ENCODE measurements around the gene SLC15A2. TPM values are rescaled to one million over a fixed set of nuclear protein-coding genes. Genes with fewer than 3 reads are reported as not detected.

Gene SLC15A2
- total and polyA plus RNA-seq, 10 of the 15 experiments (the other 5 are each of a cell fraction or from before 2014, with no cell fraction given): 0.64 to 7.2 (median 2.4) TPM

DNA sequence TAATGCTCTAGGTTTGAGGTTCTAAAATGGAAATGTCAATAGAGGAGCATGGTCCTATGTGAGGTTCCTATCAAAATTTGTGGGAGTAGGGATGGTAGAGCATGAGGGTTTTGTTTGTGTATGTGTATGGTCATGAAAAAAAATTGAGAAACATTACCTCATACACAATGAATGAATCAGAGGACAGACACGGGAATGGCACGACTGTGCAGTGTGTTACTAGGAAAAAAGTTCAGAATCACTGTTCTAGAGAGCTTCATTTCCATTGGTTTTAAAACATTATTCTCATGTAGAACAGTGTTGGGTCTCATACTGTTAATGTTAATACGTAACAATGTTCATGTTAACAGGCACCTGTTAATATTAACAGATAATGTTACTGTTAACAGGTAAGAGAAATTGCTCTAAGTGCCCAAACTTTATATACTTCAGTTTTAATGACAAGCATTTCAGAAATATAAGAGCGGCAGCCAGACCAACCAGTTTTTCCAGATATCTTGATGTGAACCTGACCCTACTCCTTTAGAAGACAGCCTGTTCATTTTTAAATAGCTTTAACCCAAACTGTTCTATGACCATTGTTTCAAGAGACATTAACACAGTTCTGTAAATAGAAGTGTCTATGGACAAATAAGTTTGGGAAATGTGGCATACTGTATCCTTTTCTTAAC is 48.0 kb downstream of the SLC15A2 start:
- intact Hi-C loops (cut with micrococcal nuclease; ENCODE audit: unreplicated experiment) (no loop called here), in situ Hi-C loops (cut with MboI) (no loop called here)
- DNase-seq (ENCODE audit: low read depth, low spot score) (no peak), FAIRE-seq (no peak), ATAC-seq (no peak)
- no peaks in the 10 kb centered on the region for H3K27me3 ChIP-seq (replicated peaks in 1 of 2; ENCODE audit: control insufficient read depth in 2 of 2, insufficient read depth in 2 of 2, low read length in 1 of 2)
- H3K9me3 ChIP-seq (replicated peaks; ENCODE audit: control insufficient read depth, insufficient read depth, low read length): no peaks in the 10 kb centered on the region
- H3K4me3 ChIP-seq: no peak overlapping the region
- WGBS (ENCODE audit: insufficient coverage, insufficient replicate concordance, low lambda C conversion rate, missing lambda C conversion rate): 97% methylated on average over 4 of the region's 4 CpGs
- H3K27ac ChIP-seq (ENCODE audit: control insufficient read depth, insufficient read depth): no peak overlapping the region
- no peak for TF ChIP-seq ZNF384 (IDR thresholded peaks at IDR 0.05; ENCODE audit: borderline replicate concordance, low read depth, low read length)
- no peak for TF ChIP-seq SUZ12 (IDR thresholded peaks at IDR 0.05; ENCODE audit: unreplicated experiment)
- no peak overlapping the region for H2AFZ ChIP-seq (ENCODE audit: control insufficient read depth, low read depth, low read length)
- BruUV-seq (replicated peaks): no TSS peak
- POLR2A ChIA-PET: no interaction called here
- CTCF ChIA-PET: interaction anchor here (0.8 kb wide), 1 partner anchor 10 kb away, joined by 3 read pairs; no protein-coding TSS in a partner anchor
- no peaks in the 10 kb centered on the region for H3K79me2 ChIP-seq (ENCODE audit: control insufficient read depth, insufficient read depth, low read length)
- H3K4me1 ChIP-seq (ENCODE audit: control insufficient read depth, insufficient read depth, low read length): no peaks in the 10 kb centered on the region
- SMC1A ChIA-PET (ENCODE audit: uncharacterized antibody, unreplicated experiment): no interaction called here
- no peak overlapping the region for H3K4me2 ChIP-seq (ENCODE audit: control insufficient read depth, insufficient read depth)
- RAD21 ChIA-PET (ENCODE audit: unreplicated experiment): no interaction called here
- peaks cover 3 to 8% of the 10 kb centered on the region in 2 experiments; a peak in 3 of 4 replicates for H3K36me3 ChIP-seq (ENCODE audit: control insufficient read depth in 2 of 2, insufficient read depth in 2 of 2, low read length in 1 of 2)
- H3K9ac ChIP-seq (ENCODE audit: control insufficient read depth, insufficient read depth, low read length): no peak overlapping the region
- H4K20me1 ChIP-seq (ENCODE audit: control insufficient read depth, insufficient read depth): no peaks in the 10 kb centered on the region

DNA sequence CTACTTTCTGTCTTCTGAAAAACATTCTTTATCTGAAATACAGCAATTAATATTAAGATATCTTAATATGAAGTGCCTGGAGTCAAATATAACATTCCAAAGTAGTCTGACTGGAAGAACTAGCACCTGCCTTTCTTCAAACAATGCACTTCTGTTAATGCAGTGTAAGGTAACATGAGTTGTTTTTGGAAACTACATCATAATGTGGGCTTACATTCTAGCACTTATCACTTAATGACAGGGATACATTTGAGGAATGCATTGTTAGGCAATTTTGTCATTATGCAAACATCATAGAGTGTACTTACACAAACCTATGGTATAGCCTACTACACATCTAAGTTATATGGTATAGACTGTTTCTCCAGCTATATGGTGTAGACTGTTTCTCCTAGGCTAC is 49.2 kb downstream of the SLC15A2 start:
- RAD21 ChIA-PET (ENCODE audit: unreplicated experiment): no interaction called here
- SMC1A ChIA-PET (ENCODE audit: uncharacterized antibody, unreplicated experiment): no interaction called here
- Histone ChIP-seq H3K27me3 (replicated peaks in 1 of 2; ENCODE audit: control insufficient read depth in 2 of 2, insufficient read depth in 2 of 2, low read length in 1 of 2) (no peaks in the 10 kb centered on the region), H4K20me1 (ENCODE audit: control insufficient read depth, insufficient read depth) (no peaks in the 10 kb centered on the region), H3K36me3 (ENCODE audit: control insufficient read depth in 2 of 2, insufficient read depth in 2 of 2, low read length in 1 of 2) (peaks cover 3 to 8% of the 10 kb centered on the region in 2 experiments; a peak in 3 of 4 replicates), H3K27ac (ENCODE audit: control insufficient read depth, insufficient read depth) (no peak overlapping the region), H2AFZ (ENCODE audit: control insufficient read depth, low read depth, low read length) (no peak overlapping the region), H3K9me3 (replicated peaks; ENCODE audit: control insufficient read depth, insufficient read depth, low read length) (no peaks in the 10 kb centered on the region), H3K4me2 (ENCODE audit: control insufficient read depth, insufficient read depth) (no peak overlapping the region), H3K4me1 (ENCODE audit: control insufficient read depth, insufficient read depth, low read length) (no peaks in the 10 kb centered on the region), H3K79me2 (ENCODE audit: control insufficient read depth, insufficient read depth, low read length) (no peaks in the 10 kb centered on the region), H3K4me3 (no peak overlapping the region), H3K9ac (ENCODE audit: control insufficient read depth, insufficient read depth, low read length) (no peak overlapping the region)
- TF ChIP-seq BMI1 (IDR thresholded peaks at IDR 0.05; ENCODE audit: borderline replicate concordance): no peak
- TF ChIP-seq RB1 (IDR thresholded peaks at IDR 0.05; ENCODE audit: borderline replicate concordance): no peak
- no peak for TF ChIP-seq CBFB (IDR thresholded peaks at IDR 0.05; ENCODE audit: low read depth)
- TF ChIP-seq CHD4 (IDR thresholded peaks at IDR 0.05): no peak
- TF ChIP-seq, protein P1, sequence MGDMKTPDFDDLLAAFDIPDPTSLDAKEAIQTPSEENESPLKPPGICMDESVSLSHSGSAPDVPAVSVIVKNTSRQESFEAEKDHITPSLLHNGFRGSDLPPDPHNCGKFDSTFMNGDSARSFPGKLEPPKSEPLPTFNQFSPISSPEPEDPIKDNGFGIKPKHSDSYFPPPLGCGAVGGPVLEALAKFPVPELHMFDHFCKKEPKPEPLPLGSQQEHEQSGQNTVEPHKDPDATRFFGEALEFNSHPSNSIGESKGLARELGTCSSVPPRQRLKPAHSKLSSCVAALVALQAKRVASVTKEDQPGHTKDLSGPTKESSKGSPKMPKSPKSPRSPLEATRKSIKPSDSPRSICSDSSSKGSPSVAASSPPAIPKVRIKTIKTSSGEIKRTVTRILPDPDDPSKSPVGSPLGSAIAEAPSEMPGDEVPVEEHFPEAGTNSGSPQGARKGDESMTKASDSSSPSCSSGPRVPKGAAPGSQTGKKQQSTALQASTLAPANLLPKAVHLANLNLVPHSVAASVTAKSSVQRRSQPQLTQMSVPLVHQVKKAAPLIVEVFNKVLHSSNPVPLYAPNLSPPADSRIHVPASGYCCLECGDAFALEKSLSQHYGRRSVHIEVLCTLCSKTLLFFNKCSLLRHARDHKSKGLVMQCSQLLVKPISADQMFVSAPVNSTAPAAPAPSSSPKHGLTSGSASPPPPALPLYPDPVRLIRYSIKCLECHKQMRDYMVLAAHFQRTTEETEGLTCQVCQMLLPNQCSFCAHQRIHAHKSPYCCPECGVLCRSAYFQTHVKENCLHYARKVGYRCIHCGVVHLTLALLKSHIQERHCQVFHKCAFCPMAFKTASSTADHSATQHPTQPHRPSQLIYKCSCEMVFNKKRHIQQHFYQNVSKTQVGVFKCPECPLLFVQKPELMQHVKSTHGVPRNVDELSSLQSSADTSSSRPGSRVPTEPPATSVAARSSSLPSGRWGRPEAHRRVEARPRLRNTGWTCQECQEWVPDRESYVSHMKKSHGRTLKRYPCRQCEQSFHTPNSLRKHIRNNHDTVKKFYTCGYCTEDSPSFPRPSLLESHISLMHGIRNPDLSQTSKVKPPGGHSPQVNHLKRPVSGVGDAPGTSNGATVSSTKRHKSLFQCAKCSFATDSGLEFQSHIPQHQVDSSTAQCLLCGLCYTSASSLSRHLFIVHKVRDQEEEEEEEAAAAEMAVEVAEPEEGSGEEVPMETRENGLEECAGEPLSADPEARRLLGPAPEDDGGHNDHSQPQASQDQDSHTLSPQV (IDR thresholded peaks at IDR 0.05): no peak
- no peak for TF ChIP-seq ZZZ3 (IDR thresholded peaks at IDR 0.05; ENCODE audit: control insufficient read depth, insufficient read length, low read depth)
- DNase-seq (ENCODE audit: low read depth, low spot score) (no peak), FAIRE-seq (no peak), ATAC-seq (no peak)
- intact Hi-C loops (cut with micrococcal nuclease; ENCODE audit: unreplicated experiment) (no loop called here), in situ Hi-C loops (cut with MboI) (no loop called here)
- no TSS peak for BruUV-seq (replicated peaks)
- POLR2A ChIA-PET: no interaction called here
- CTCF ChIA-PET: interaction anchor here (1.0 kb wide), 1 partner anchor 161 kb away, joined by 3 read pairs; no protein-coding TSS in a partner anchor
